Uterus (tissue), 4 donors: ENCODE results near the gene ASTN2. TPM values are rescaled to one million over a fixed set of nuclear protein-coding genes. Genes with fewer than 3 reads are reported as not detected.

ENCODE experiments used
- DNase-seq, 2 donors: peaks; one replicate each; pipeline ENCODE4 v3.0.0-alpha.2; 2019 to 2020
- H3K27ac ChIP-seq, 2 donors: fragments of 200-600 bp; sonication (generic); 1 replicate in 1 of 2; 2 replicates in 1 of 2; pipeline ENCODE4 v1.5.1; 2016 to 2018
- H3K27me3 ChIP-seq, 2 donors: fragments of 200-600 bp; sonication (generic); one replicate each; pipeline ENCODE4 v1.5.1; 2018 to 2019; ENCODE audit warnings: control low read depth in 1 of 2
- H3K36me3 ChIP-seq, 2 donors: fragments of 200-600 bp; sonication (generic); one replicate each; pipeline ENCODE4 v1.5.1; 2019; ENCODE audit warnings: control low read depth in 1 of 2
- H3K4me1 ChIP-seq, 2 donors: fragments of 200-600 bp; sonication (generic); one replicate each; pipeline ENCODE4 v1.5.1; 2018 to 2019; ENCODE audit warnings: control low read depth in 1 of 2
- H3K4me3 ChIP-seq, 2 donors: fragments of 200-600 bp; sonication (generic); 1 replicate in 1 of 2; 2 replicates in 1 of 2; pipeline ENCODE4 v1.5.1; 2018 to 2019; ENCODE audit warnings: mild to moderate bottlenecking in 1 of 2
- H3K9me3 ChIP-seq, 2 donors: fragments of 200-600 bp; sonication (generic); one replicate each; pipeline ENCODE4 v1.5.1; 2019; ENCODE audit warnings: control low read depth in 1 of 2
- POLR2A ChIP-seq, 2 donors: fragments of 450-650 bp; IDR thresholded peaks; one replicate each; pipeline ENCODE4 v1.6.1; 2016; ENCODE audit warnings: antibody characterized with exemption in 2 of 2, mild to moderate bottlenecking in 1 of 2, moderate library complexity in 1 of 2
- intact Hi-C: fragments of 100-400 bp; cut with DNase I; formaldehyde crosslinking; loops from one replicate; pipeline ENCODE4 v1.15.1; 2023; ENCODE audit warnings: low total_unique reads
- total RNA-seq, 4 donors: library from RNA; depleted of rRNA in 3 of 4; stranded (reverse); fragments of >200 nt in 3 of 4; gene quantifications; one replicate each; pipeline versions ENCODE4 v1.1.0 to v1.2.4, GENCODE V29; 2014 to 2023
- TF ChIP-seq, protein P1 (sequence below), 4 experiments: fragments of 200-600 bp in 2 of 4; fragments of 450-650 bp in 2 of 4; sonication (generic) in 2 of 4; IDR thresholded peaks; one replicate each; pipeline ENCODE4 v1.5.1; 2016 to 2019; ENCODE audit warnings: antibody characterized with exemption in 4 of 4, mild to moderate bottlenecking in 2 of 4, moderate library complexity in 1 of 4
- donor health status: DM: yes; HTN: yes; CAD: no.

The ASTN2 gene
- total RNA-seq, 4 donors from 2014 or later: 1.8 to 8.6 (median 6.7) TPM

DNA sequence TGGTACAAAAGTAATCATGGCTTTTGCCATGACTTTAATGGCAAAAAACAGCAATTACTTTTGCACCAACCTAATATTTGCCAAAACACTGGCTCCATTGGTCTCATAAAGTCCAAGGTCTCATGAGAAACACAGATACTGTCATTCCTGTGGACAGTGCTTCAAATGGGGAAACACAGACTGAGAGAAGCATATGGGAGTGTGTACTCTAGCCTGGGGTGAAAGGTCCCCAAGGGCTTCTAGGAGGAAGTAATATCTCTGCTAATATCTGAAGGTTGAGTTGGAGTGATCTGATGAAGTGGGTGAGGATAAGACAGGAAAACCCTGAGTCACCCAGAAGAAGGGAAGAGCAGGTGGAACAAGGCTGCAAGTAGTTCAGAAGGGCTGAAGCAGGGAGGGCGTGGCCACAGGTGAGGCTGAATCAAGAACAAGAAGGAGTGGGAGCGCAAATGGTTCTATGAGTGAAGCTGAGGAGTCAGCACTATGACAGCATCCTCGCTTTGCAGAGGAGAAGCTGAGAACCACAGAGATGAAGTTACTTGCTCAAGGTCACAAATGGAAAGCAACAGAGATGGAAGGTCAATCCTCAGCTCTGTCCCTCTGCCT is 164.1 kb downstream of the ASTN2 start:
- Histone ChIP-seq H3K9me3 (no peaks in the 10 kb centered on the region), H3K27ac (no peak overlapping the region), H3K27me3 (no peaks in the 10 kb centered on the region), H3K4me3 (no peak overlapping the region), H3K4me1 (no peaks in the 10 kb centered on the region), H3K36me3 (no peaks in the 10 kb centered on the region)
- no peak for DNase-seq
- intact Hi-C loops: no loop called here
- TF ChIP-seq, protein P1, sequence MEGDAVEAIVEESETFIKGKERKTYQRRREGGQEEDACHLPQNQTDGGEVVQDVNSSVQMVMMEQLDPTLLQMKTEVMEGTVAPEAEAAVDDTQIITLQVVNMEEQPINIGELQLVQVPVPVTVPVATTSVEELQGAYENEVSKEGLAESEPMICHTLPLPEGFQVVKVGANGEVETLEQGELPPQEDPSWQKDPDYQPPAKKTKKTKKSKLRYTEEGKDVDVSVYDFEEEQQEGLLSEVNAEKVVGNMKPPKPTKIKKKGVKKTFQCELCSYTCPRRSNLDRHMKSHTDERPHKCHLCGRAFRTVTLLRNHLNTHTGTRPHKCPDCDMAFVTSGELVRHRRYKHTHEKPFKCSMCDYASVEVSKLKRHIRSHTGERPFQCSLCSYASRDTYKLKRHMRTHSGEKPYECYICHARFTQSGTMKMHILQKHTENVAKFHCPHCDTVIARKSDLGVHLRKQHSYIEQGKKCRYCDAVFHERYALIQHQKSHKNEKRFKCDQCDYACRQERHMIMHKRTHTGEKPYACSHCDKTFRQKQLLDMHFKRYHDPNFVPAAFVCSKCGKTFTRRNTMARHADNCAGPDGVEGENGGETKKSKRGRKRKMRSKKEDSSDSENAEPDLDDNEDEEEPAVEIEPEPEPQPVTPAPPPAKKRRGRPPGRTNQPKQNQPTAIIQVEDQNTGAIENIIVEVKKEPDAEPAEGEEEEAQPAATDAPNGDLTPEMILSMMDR (IDR thresholded peaks at IDR 0.05): no peak
- no peak for TF ChIP-seq POLR2A (IDR thresholded peaks at IDR 0.05)

DNA sequence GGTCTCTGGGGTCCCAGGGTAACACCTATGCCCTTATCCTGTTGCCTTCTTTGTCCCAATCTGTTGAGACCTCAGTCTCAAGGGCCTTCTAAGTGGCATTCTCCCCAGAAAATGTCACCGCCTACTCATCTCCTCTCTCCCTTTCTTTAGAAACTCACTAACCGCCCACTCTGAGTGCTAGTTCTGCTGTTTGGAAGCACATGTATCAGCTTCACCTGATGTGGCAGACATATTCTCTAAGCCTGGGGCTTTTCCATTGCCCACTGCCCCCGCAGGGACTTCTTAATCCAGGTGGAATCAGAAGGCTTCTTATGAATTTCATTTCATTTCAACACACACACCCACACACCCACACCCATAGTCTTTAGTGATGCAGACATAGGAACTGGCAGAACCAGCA is 165.1 kb downstream of the ASTN2 start:
- Histone ChIP-seq H3K27me3 (no peaks in the 10 kb centered on the region), H3K9me3 (no peaks in the 10 kb centered on the region), H3K4me1 (no peaks in the 10 kb centered on the region), H3K36me3 (no peaks in the 10 kb centered on the region), H3K4me3 (no peak overlapping the region), H3K27ac (no peak overlapping the region)
- no peak for TF ChIP-seq POLR2A (IDR thresholded peaks at IDR 0.05)
- TF ChIP-seq, protein P1 (IDR thresholded peaks at IDR 0.05): no peak
- intact Hi-C loops: no loop called here
- DNase-seq: no peak

DNA sequence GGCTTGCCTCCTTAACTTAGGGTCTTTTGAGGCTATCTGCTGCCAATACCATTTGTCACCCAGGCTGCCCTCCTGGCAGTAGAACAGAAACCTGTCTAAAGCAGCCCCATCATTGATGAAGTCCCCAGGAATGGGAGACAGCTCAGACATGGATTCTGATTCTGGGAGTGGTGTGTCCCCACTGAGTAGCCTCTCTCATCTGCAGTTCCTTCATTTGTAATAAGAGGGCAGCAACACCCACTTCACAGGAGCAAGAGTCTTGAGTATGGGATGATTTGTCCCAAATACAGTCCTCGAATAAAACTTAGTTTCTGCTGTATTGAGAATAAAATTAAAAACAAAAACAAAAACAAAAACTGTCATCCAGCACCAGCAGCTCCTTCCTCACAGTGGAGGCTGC is 167.6 kb downstream of the ASTN2 start:
- Histone ChIP-seq H3K4me3 (no peak overlapping the region), H3K36me3 (no peaks in the 10 kb centered on the region), H3K9me3 (no peaks in the 10 kb centered on the region), H3K4me1 (no peaks in the 10 kb centered on the region), H3K27me3 (no peaks in the 10 kb centered on the region), H3K27ac (no peak overlapping the region)
- TF ChIP-seq, protein P1 (IDR thresholded peaks at IDR 0.05): no peak
- no peak for TF ChIP-seq POLR2A (IDR thresholded peaks at IDR 0.05)
- no peak for DNase-seq
- intact Hi-C loops: no loop called here

DNA sequence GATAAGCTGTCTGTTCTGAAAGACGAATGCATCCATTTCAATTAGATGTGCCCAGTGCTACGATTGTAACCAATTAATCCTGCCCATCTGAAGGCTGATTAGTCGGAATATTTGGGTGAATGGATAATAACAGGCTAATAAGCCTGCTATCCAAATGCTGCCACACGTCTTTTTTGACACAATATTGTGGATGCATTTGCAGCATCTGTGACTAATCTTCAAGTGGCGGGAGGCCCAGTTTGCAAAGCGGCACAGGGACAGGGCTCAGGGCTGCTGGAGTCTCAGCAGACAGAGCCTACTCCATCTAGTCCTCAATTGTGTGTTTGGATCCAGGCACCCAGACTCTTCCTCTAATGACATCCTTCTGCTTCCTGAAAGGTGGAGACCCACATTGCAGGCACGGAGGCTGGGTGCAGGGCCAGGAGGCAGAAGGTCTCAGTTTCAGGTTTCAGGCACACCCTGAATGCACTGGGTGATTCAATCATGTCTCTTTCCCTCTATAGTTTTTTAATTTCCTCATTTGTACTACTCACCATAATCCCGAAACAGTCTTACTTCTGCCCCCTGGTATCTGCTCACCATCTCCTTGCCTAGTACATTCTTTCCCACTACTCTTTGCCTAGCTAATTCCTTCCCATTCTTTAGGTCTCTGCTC is 169.6 kb downstream of the ASTN2 start:
- Histone ChIP-seq H3K4me3 (no peak overlapping the region), H3K27ac (no peak overlapping the region), H3K36me3 (no peaks in the 10 kb centered on the region), H3K4me1 (no peaks in the 10 kb centered on the region), H3K9me3 (no peaks in the 10 kb centered on the region), H3K27me3 (no peaks in the 10 kb centered on the region)
- intact Hi-C loops: no loop called here
- no peak for DNase-seq
- TF ChIP-seq, protein P1 (IDR thresholded peaks at IDR 0.05): no peak
- no peak for TF ChIP-seq POLR2A (IDR thresholded peaks at IDR 0.05)

DNA sequence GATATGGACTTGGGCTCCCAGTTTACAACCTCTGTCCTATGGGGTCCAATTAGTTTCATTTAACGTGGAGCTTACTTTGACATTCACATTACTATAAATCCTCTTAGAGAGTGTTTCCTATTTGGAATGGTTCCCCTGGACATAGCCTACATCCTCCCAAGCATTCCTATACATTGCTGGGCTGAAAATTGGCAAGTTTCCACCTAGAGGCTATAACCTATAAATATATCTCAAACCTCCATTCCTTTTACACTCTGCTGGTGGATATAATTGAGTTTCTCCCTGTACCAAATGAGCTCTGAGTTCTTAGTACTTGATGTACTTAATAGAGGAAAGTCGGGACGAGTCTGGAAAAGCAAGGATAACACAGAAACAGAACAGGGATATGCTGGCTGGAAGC is 172.8 kb downstream of the ASTN2 start:
- intact Hi-C loops: no loop called here

More for the DNA sequence above, 172.8 kb downstream of the ASTN2 start:
- no peaks in the 10 kb centered on the region for H3K9me3 ChIP-seq
- no peak overlapping the region for H3K4me3 ChIP-seq
- no peak for TF ChIP-seq POLR2A (IDR thresholded peaks at IDR 0.05)
- TF ChIP-seq, protein P1 (IDR thresholded peaks at IDR 0.05): no peak
- H3K27ac ChIP-seq: no peak overlapping the region
- H3K4me1 ChIP-seq: no peaks in the 10 kb centered on the region
- no peak for DNase-seq
- H3K36me3 ChIP-seq: no peaks in the 10 kb centered on the region
- no peaks in the 10 kb centered on the region for H3K27me3 ChIP-seq
